Glutamatergic neuron (in vitro differentiated cells): ENCODE data around the gene MTRR. TPM values are rescaled to one million over a fixed set of nuclear protein-coding genes. Genes with fewer than 3 reads are reported as not detected.
"Not testable (repeated sequence)": the region's sequence is repeated elsewhere in the genome, so short reads cannot be mapped to it uniquely, and the experiment has no call there.

Experiments
- DNase-seq: peaks from one replicate; pipeline ENCODE4 v3.0.0; 2022
- H3K27ac Mint-ChIP-seq: one replicate; pipeline ENCODE4 v1.8.0; 2020; ENCODE audit warnings: mild to moderate bottlenecking, mixed read lengths, inconsistent platforms; ENCODE audit not compliant: unreplicated experiment
- H3K27me3 Mint-ChIP-seq: one replicate; pipeline ENCODE4 v1.8.0; 2020; ENCODE audit warnings: mild to moderate bottlenecking, moderate library complexity, mixed read lengths, inconsistent platforms; ENCODE audit not compliant: unreplicated experiment
- H3K36me3 Mint-ChIP-seq: one replicate; pipeline ENCODE4 v1.8.0; 2020; ENCODE audit warnings: mild to moderate bottlenecking, mixed read lengths, inconsistent platforms; ENCODE audit not compliant: unreplicated experiment
- H3K4me1 Mint-ChIP-seq: one replicate; pipeline ENCODE4 v1.8.0; 2020; ENCODE audit warnings: mild to moderate bottlenecking, low read depth, mixed read lengths, inconsistent platforms; ENCODE audit not compliant: unreplicated experiment
- H3K4me3 Mint-ChIP-seq: one replicate; pipeline ENCODE4 v1.8.0; 2020; ENCODE audit warnings: mild to moderate bottlenecking, mixed read lengths, inconsistent platforms; ENCODE audit not compliant: unreplicated experiment
- H3K9me3 Mint-ChIP-seq: one replicate; pipeline ENCODE4 v1.8.0; 2020; ENCODE audit warnings: mild to moderate bottlenecking, moderate library complexity, mixed read lengths, inconsistent platforms; ENCODE audit not compliant: unreplicated experiment
- total RNA-seq: library from RNA; stranded (reverse); fragmentation: NEBNext Ultra II Directional; extraction: Animal tissue kit (Norgen Biotek cat#: 25700); gene quantifications from one replicate; pipeline ENCODE4 v1.2.1, GENCODE V29; 2021; ENCODE audit not compliant: unreplicated experiment
- TF ChIP-seq, protein P1 (sequence below): fragments of 200-600 bp; sonication (generic); IDR thresholded peaks from one replicate; pipeline ENCODE4 v1.5.0; 2021; ENCODE audit not compliant: partially characterized antibody, unreplicated experiment

MTRR gene
- total RNA-seq, 1 donor from 2014 or later = 37.9 TPM

GRCh38 chr5:7910738-7911428 lies 41.9 kb downstream of the MTRR start:
- no peak for DNase-seq
- Mint-ChIP-seq H3K4me1 (no peaks in the 10 kb centered on the region), H3K27ac (no peak overlapping the region), H3K27me3 (peaks cover 2% of the 10 kb centered on the region), H3K36me3 (peaks cover 48% of the 10 kb centered on the region), H3K4me3 (no peak overlapping the region), H3K9me3 (peaks cover 4% of the 10 kb centered on the region)
- TF ChIP-seq, protein P1, sequence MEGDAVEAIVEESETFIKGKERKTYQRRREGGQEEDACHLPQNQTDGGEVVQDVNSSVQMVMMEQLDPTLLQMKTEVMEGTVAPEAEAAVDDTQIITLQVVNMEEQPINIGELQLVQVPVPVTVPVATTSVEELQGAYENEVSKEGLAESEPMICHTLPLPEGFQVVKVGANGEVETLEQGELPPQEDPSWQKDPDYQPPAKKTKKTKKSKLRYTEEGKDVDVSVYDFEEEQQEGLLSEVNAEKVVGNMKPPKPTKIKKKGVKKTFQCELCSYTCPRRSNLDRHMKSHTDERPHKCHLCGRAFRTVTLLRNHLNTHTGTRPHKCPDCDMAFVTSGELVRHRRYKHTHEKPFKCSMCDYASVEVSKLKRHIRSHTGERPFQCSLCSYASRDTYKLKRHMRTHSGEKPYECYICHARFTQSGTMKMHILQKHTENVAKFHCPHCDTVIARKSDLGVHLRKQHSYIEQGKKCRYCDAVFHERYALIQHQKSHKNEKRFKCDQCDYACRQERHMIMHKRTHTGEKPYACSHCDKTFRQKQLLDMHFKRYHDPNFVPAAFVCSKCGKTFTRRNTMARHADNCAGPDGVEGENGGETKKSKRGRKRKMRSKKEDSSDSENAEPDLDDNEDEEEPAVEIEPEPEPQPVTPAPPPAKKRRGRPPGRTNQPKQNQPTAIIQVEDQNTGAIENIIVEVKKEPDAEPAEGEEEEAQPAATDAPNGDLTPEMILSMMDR = no peak

DNA sequence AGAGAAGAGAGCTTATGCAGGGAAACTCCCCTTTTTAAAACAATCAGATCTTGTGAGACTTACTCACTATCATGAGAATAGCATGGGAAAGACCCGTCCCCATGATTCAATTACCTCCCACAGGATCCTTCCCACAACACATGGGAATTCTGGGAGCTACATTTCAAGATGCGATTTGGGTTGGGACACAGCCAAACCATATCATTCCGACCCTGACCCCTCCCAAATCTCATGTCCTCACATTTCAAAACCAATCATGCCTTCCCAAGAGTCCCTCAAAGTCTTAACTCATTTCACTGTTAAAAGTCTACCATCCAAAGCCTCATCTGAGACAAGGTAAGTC lies 42.5 kb downstream of the MTRR start:
- not testable (repeated sequence) for H3K9me3 Mint-ChIP-seq, H3K4me3 Mint-ChIP-seq, H3K27ac Mint-ChIP-seq, DNase-seq, H3K4me1 Mint-ChIP-seq, H3K27me3 Mint-ChIP-seq
- peaks cover 47% of the 10 kb centered on the region for H3K36me3 Mint-ChIP-seq

DNA sequence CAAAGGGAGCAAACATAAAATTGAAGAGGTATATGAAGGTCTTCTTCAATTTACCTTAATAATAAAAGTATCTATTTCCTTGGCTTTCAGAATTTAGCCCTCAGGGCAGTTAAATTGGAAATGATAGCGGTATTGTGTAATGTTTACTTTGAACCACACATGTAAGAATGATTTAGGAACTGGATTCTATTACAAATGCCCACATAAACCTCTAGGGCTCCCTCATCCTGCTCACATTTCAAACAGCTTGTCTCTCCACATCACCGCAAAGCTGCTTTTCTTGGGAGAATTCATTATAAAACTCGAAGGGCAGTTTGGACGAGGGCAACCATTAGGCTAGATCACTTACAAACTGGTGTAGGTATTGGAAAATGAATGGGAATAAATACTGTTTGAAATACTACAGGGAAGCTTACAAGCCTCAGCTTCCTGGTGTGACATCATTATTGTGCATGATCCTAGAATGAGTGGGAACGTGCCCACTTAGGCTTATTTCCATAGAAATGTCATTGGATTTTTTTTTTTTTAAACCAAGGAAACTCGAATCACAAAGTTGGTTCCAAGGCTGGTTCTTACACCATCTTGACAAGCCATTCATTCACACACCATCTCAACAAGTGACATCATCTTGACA lies 47.3 kb downstream of the MTRR start:
- H3K9me3 Mint-ChIP-seq = no peaks in the 10 kb centered on the region
- no peak overlapping the region for H3K27ac Mint-ChIP-seq
- H3K4me1 Mint-ChIP-seq = no peaks in the 10 kb centered on the region
- no peak for DNase-seq
- TF ChIP-seq, protein P1 = no peak
- peaks cover 2% of the 10 kb centered on the region for H3K27me3 Mint-ChIP-seq
- no peak overlapping the region for H3K4me3 Mint-ChIP-seq
- H3K36me3 Mint-ChIP-seq = peaks cover 17% of the 10 kb centered on the region

GRCh38 chr5:7917130-7918123 lies 48.5 kb downstream of the MTRR start:
- TF ChIP-seq, protein P1 = no peak
- DNase-seq = no peak
- Mint-ChIP-seq H3K9me3 (no peaks in the 10 kb centered on the region), H3K4me1 (no peaks in the 10 kb centered on the region), H3K4me3 (no peak overlapping the region), H3K27me3 (peaks cover 2% of the 10 kb centered on the region), H3K36me3 (peaks cover 15% of the 10 kb centered on the region), H3K27ac (no peak overlapping the region)

DNA sequence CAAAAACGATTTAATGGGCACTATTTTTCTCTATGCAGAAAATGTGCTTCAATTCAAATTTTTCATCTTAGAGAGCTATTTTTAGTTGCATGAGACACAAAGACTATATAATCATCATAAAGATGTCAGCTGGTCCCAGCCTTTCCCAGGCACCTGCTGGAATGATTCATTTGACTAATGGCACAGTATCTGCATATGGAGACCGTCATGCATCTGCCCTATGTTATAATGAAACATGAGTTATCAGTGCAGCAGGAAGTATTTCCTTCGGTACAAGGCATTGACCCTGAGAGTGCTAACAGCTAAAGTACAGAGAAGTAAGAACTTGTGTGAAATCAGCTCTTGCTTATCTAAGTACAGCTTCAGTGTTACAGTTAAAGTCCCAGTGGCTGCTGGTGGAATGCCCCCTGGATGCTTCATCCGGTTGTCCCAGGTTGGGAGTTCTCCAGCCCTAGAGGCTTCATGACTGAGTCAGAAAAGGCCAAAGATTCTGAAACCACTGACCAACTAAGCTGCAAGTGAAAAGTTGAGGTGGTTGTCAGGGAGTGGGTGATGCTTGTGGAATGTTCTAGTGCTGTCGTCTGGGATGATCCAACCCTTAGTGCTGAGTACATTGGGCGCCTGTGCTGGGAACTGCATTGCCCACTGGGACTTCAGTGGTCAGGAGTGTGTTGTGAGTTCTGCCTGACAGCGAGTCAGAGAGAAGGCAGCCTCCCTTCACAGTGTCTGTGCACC lies 57.2 kb downstream of the MTRR start:
- Mint-ChIP-seq H3K27me3 (no peaks in the 10 kb centered on the region), H3K36me3 (no peaks in the 10 kb centered on the region), H3K4me1 (peaks cover 8% of the 10 kb centered on the region), H3K27ac (no peak overlapping the region), H3K9me3 (no peaks in the 10 kb centered on the region), H3K4me3 (no peak overlapping the region)
- DNase-seq = no peak
- TF ChIP-seq, protein P1 = no peak
